Activated CD8-positive, alpha-beta T cell treated with anti-CD3 and anti-CD28 coated beads for 36 hours (primary cell): ENCODE measurements around the gene LPP. TPM values are rescaled to one million over a fixed set of nuclear protein-coding genes. Genes with fewer than 3 reads are reported as not detected.
A peak's percentile ranks its signal among the peaks of the same experiment; 100 is the strongest.

Experiments used
- ATAC-seq: fragments of 200-7000 bp; cut with Tn5 transposase; one replicate; pipeline ENCODE4 v1.10.0; 2021; ENCODE audit warnings: mild to moderate bottlenecking, moderate library complexity
- CTCF ChIA-PET: fragments of 350-600 bp; sonication (Branson Sonifier 250); formaldehyde crosslinking; loops from one replicate; lab custom pipeline; 2021; ENCODE audit warnings: antibody characterized with exemption; lab: Charles Lee
- POLR2A ChIA-PET: fragments of 350-600 bp; sonication (Branson Sonifier 250); formaldehyde crosslinking; loops from one replicate; lab custom pipeline; 2021; ENCODE audit warnings: antibody characterized with exemption; lab: Charles Lee
- DNase-seq: peaks from one replicate; pipeline ENCODE4 v3.0.0-alpha.2; 2020
- H3K27ac Mint-ChIP-seq: one replicate; pipeline ENCODE4 v1.8.0; 2021; ENCODE audit warnings: mild to moderate bottlenecking, mixed read lengths
- H3K27me3 Mint-ChIP-seq: one replicate; pipeline ENCODE4 v1.8.0; 2021; ENCODE audit warnings: mixed read lengths
- H3K36me3 Mint-ChIP-seq: one replicate; pipeline ENCODE4 v1.8.0; 2021; ENCODE audit warnings: low read depth, mixed read lengths
- H3K4me1 Mint-ChIP-seq: one replicate; pipeline ENCODE4 v1.8.0; 2021; ENCODE audit warnings: low read depth, mixed read lengths
- H3K4me3 Mint-ChIP-seq: one replicate; pipeline ENCODE4 v1.8.0; 2021; ENCODE audit warnings: mild to moderate bottlenecking, moderate library complexity, mixed read lengths
- H3K9me3 Mint-ChIP-seq: one replicate; pipeline ENCODE4 v1.8.0; 2021; ENCODE audit warnings: mixed read lengths
- CTCF ChIP-seq: fragments of 200-600 bp; IDR thresholded peaks from one replicate; pipeline ENCODE4 v1.8.0; 2022; ENCODE audit warnings: antibody characterized with exemption, mild to moderate bottlenecking
- intact Hi-C: fragments of 100-400 bp; cut with micrococcal nuclease; formaldehyde crosslinking; loops from one replicate; pipeline ENCODE4 v1.10.0; 2022
- total RNA-seq, 2 experiments: library from RNA; stranded (reverse); gene quantifications; one replicate each; pipeline ENCODE4 v1.2.3, GENCODE V29; 2021

Gene LPP
- total RNA-seq, 2 experiments from 2014 or later: 16.4 to 22.6 TPM

GRCh38 chr3:188369526-188369925 is 215.6 kb downstream of the LPP start:
- intact Hi-C loops: no loop called here
- TF ChIP-seq CTCF: no peak
- H3K27me3 Mint-ChIP-seq: no peaks in the 10 kb centered on the region

GRCh38 chr3:188370081-188370830 is 216.3 kb downstream of the LPP start:
- Mint-ChIP-seq H3K9me3 (peaks cover 7% of the 10 kb centered on the region), H3K27ac (no peak overlapping the region), H3K27me3 (no peaks in the 10 kb centered on the region), H3K36me3 (peaks cover 1% of the 10 kb centered on the region), H3K4me3 (no peak overlapping the region), H3K4me1 (peaks cover 18% of the 10 kb centered on the region)
- CTCF ChIA-PET: interaction anchor here (2.2 kb wide), 1 partner anchor 630 kb away, joined by 8 read pairs; no protein-coding TSS in a partner anchor
- POLR2A ChIA-PET: interaction anchor here (1.1 kb wide), 1 partner anchor 11 kb away, joined by 4 read pairs; no protein-coding TSS in a partner anchor
- intact Hi-C loops: no loop called here
- ATAC-seq (peak; percentile 34), DNase-seq (peak; percentile 14)
- TF ChIP-seq CTCF: no peak

More at GRCh38 chr3:188369526-188369925, 215.6 kb downstream of the LPP start:
- no peak overlapping the region for H3K27ac Mint-ChIP-seq
- ChIA-PET POLR2A (interaction anchor here (1.1 kb wide), 1 partner anchor 10 kb away, joined by 4 read pairs; no protein-coding TSS in a partner anchor), CTCF (interaction anchor here (2.2 kb wide), 1 partner anchor 629 kb away, joined by 8 read pairs; no protein-coding TSS in a partner anchor)
- DNase-seq (no peak), ATAC-seq (no peak)
- H3K36me3 Mint-ChIP-seq: peaks cover 1% of the 10 kb centered on the region
- H3K4me3 Mint-ChIP-seq: no peak overlapping the region
- H3K9me3 Mint-ChIP-seq: peaks cover 7% of the 10 kb centered on the region
- H3K4me1 Mint-ChIP-seq: peaks cover 18% of the 10 kb centered on the region

GRCh38 chr3:188378786-188379185 is 224.8 kb downstream of the LPP start:
- ChIA-PET CTCF (no interaction called here), POLR2A (no interaction called here)
- Mint-ChIP-seq H3K4me1 (peaks cover 3% of the 10 kb centered on the region), H3K9me3 (peaks cover 3% of the 10 kb centered on the region), H3K36me3 (peaks cover 4% of the 10 kb centered on the region), H3K4me3 (no peak overlapping the region), H3K27ac (no peak overlapping the region), H3K27me3 (no peaks in the 10 kb centered on the region)
- DNase-seq: no peak
- intact Hi-C loops: no loop called here
- ATAC-seq: no peak
- no peak for TF ChIP-seq CTCF

- intact Hi-C loops: no loop called here
- no peak for DNase-seq
- H3K27me3 Mint-ChIP-seq: no peaks in the 10 kb centered on the region
- POLR2A ChIA-PET: interaction anchor here (1.6 kb wide), 1 partner anchor 13 kb away, joined by 5 read pairs; no protein-coding TSS in a partner anchor
- TF ChIP-seq CTCF: no peak
- no peak for ATAC-seq
- peaks cover 6% of the 10 kb centered on the region for H3K36me3 Mint-ChIP-seq
- H3K4me1 Mint-ChIP-seq: peaks cover 7% of the 10 kb centered on the region
- H3K9me3 Mint-ChIP-seq: peaks cover 2% of the 10 kb centered on the region
- CTCF ChIA-PET: interaction anchor here (0.6 to 1.2 kb wide), 2 partner anchors 10 to 14 kb away, joined by 3 read pairs; no protein-coding TSS in a partner anchor
- H3K4me3 Mint-ChIP-seq: no peak overlapping the region
- H3K27ac Mint-ChIP-seq: no peak overlapping the region
Measured at GRCh38 chr3:188380252-188380651, 226.3 kb downstream of the LPP start.

- ChIA-PET CTCF (interaction anchor here (0.6 to 1.2 kb wide), 3 partner anchors 9 to 641 kb away, joined by 3 read pairs; no protein-coding TSS in a partner anchor), POLR2A (interaction anchor here (1.6 kb wide), 1 partner anchor 13 kb away, joined by 5 read pairs; no protein-coding TSS in a partner anchor)
- peaks cover 10% of the 10 kb centered on the region for H3K4me1 Mint-ChIP-seq
- H3K36me3 Mint-ChIP-seq: peaks cover 6% of the 10 kb centered on the region
- no peak overlapping the region for H3K27ac Mint-ChIP-seq
- ATAC-seq (no peak), DNase-seq (no peak)
- intact Hi-C loops: no loop called here
- H3K4me3 Mint-ChIP-seq: no peak overlapping the region
- no peak for TF ChIP-seq CTCF
- peaks cover 2% of the 10 kb centered on the region for H3K9me3 Mint-ChIP-seq
- no peaks in the 10 kb centered on the region for H3K27me3 Mint-ChIP-seq
Measured at GRCh38 chr3:188380722-188381121, 226.8 kb downstream of the LPP start.
